Heart left ventricle (tissue), 16 donors: ENCODE measurements around the gene MAGEH1. TPM values are rescaled to one million over a fixed set of nuclear protein-coding genes. Genes with fewer than 3 reads are reported as not detected.
"Not testable (repeated sequence)": the region's sequence is repeated elsewhere in the genome, so short reads cannot be mapped to it uniquely, and the experiment has no call there.

ENCODE experiments used
- ATAC-seq, 4 donors: fragments of 200-7000 bp; cut with Tn5 transposase; one replicate each; pipeline ENCODE4 v1.9.1; 2020 to 2022; ENCODE audit warnings: moderate library complexity in 4 of 4, mild to moderate bottlenecking in 3 of 4, moderate number of reproducible peaks in 1 of 4
- DNase-seq, 5 donors: peaks; one replicate each; pipeline ENCODE4 v3.0.0-alpha.2; 2020
- H3K27ac ChIP-seq, 12 donors: fragments of 200-600 bp; sonication (generic) in 4 of 12; one replicate each; pipeline versions ENCODE4 v1.5.0 to v1.8.0; 2016 to 2022; ENCODE audit warnings: mild to moderate bottlenecking in 2 of 12
- H3K27me3 ChIP-seq, 9 donors: fragments of 200-600 bp; sonication (generic) in 2 of 9; one replicate each; pipeline versions ENCODE4 v1.5.1 to v1.8.0; 2016 to 2022; ENCODE audit warnings: mild to moderate bottlenecking in 3 of 9
- H3K36me3 ChIP-seq, 9 donors: fragments of 200-600 bp; sonication (generic) in 2 of 9; one replicate each; pipeline versions ENCODE4 v1.5.0 to v1.8.0; 2018 to 2022; ENCODE audit warnings: mild to moderate bottlenecking in 2 of 9
- H3K4me1 ChIP-seq, 12 donors: fragments of 200-600 bp; sonication (generic) in 4 of 12; one replicate each; pipeline versions ENCODE4 v1.5.0 to v1.8.0; 2016 to 2022; ENCODE audit warnings: mild to moderate bottlenecking in 3 of 12
- H3K4me3 ChIP-seq, 12 donors: fragments of 200-600 bp; sonication (generic) in 4 of 12; one replicate each; pipeline versions ENCODE4 v1.5.0 to v1.8.0; 2017 to 2022; ENCODE audit warnings: mild to moderate bottlenecking in 9 of 12, moderate library complexity in 4 of 12
- H3K9me3 ChIP-seq, 12 donors: fragments of 200-600 bp; sonication (generic) in 4 of 12; one replicate each; pipeline versions ENCODE4 v1.5.0 to v1.8.0; 2016 to 2022; ENCODE audit warnings: mild to moderate bottlenecking in 1 of 12
- CTCF ChIP-seq, 12 donors: fragments of 200-600 bp; sonication (generic) in 4 of 12; IDR thresholded peaks; one replicate each; pipeline versions ENCODE4 v1.5.0 to v1.8.0; 2018 to 2022; ENCODE audit warnings: antibody characterized with exemption in 12 of 12, mild to moderate bottlenecking in 5 of 12
- POLR2A ChIP-seq, 2 donors: fragments of 450-650 bp; IDR thresholded peaks; one replicate each; pipeline ENCODE4 v1.6.1; 2017; ENCODE audit warnings: antibody characterized with exemption in 2 of 2, mild to moderate bottlenecking in 2 of 2, moderate library complexity in 2 of 2
- WGBS, 4 donors: extraction: QIAGEN DNeasy Blood & Tissue Kit in 2 of 4; methylation state at CpG; one replicate each; pipeline versions ENCODE4 v1.1.5 to v1.1.7; 2013 to 2018; 5-methylcytosine and 5-hydroxymethylcytosine counted together
- intact Hi-C, 10 donors: fragments of 100-400 bp; cut with DNase I; formaldehyde crosslinking; loops; one replicate each; pipeline versions ENCODE4 v1.11.1 to v1.14.2; 2022
- polyA plus RNA-seq, 2 donors: library from polyadenylated mRNA; stranded (reverse); fragments of 200-250 nt; gene quantifications; one replicate each; pipeline ENCODE4 v1.2.3, GENCODE V29; 2013
- total RNA-seq, 9 donors: library from RNA; depleted of rRNA in 2 of 9; stranded (reverse); fragments of >200 nt in 2 of 9; fragmentation: NEBNext Ultra II Directional in 3 of 9; extraction: Animal tissue kit (Norgen Biotek cat#: 25700) in 3 of 9; gene quantifications; one replicate each; pipeline versions ENCODE4 v1.1.0 to v1.2.4, GENCODE V29; 2016 to 2023
- donor health status: ischemic (EF 13 %, LVEDD 7.1; RV severe dilation, severe dysfunction).
- donor health status: healthy with polysubstance abuse.
- donor health status: DM: no; HTN: yes; CAD: no.
- donor health status: DM: no; HTN: no; CAD: no.
- donor health status: ischemic (EF 25% LVEDD 6.9; RV normal size, moderate dysfunction).
- donor health status: ischemic (EF 25% LVEDD 5.7; RV mildly dilated, moderate dysfunction).
- donor health status: healthy.
- donor health status: DM: yes; HTN: yes; CAD: no.
- donor health status: ischemic (EF 35%, LVEDD 5.7; RV mildly dilated, moderate dysfunction).
- donor health status: nonischemic (EF 11% LVEDD 7.7; RV severe dilation, severe dysfunction).
- donor health status: DM: yes; HTN: yes; CAD: no.
- donor health status: PGD.
- donor health status: ischemic (EF 29% LVEDD 5.4; RV normal size, mild dysfunction).
- donor health status: nonischemic (EF 23%, LVEDD 6.1; RV moderate dilation, normal function).

MAGEH1 gene
- total and polyA plus RNA-seq, 11 donors = 6.0 to 27.6 (median 12.0) TPM

- DNase-seq = no peak
- WGBS, 4 donors = 15 to 59% (median 35%) methylated on average over 2 of the region's 2 CpGs
- intact Hi-C loops = no loop called here
- no peaks in the 10 kb centered on the region for H3K36me3 ChIP-seq
- no peaks in the 10 kb centered on the region for H3K9me3 ChIP-seq
- no peak for ATAC-seq
- H3K4me1 ChIP-seq = peaks cover 0 to 7% (median 4%) of the 10 kb centered on the region in 12 donors
- peak overlapping the region in 10 of 12 donors; percentile 51 to 94 (median 74) for H3K4me3 ChIP-seq
- peak overlapping the region in 9 of 12 donors; percentile 78 to 90 (median 82) for H3K27ac ChIP-seq
- no peak for TF ChIP-seq CTCF (IDR thresholded peaks at IDR 0.05)
- TF ChIP-seq POLR2A (IDR thresholded peaks at IDR 0.05) = no peak
- H3K27me3 ChIP-seq = no peaks in the 10 kb centered on the region
These were observed 786 bp upstream of the MAGEH1 start for GRCh38 chrX:55451141-55451540.

- peak overlapping the region in 11 of 12 donors; percentile 71 to 90 (median 82) for H3K27ac ChIP-seq
- peak overlapping the region; percentile 51 to 94 (median 70) for H3K4me3 ChIP-seq
- ATAC-seq = peak; percentile 68 to 77 (median 74)
- H3K4me1 ChIP-seq = peaks cover 0 to 7% (median 4%) of the 10 kb centered on the region in 12 donors
- intact Hi-C loops = no loop called here
- DNase-seq = no peak
- no peak for TF ChIP-seq CTCF (IDR thresholded peaks at IDR 0.05)
- TF ChIP-seq POLR2A (IDR thresholded peaks at IDR 0.05) = no peak
- no peaks in the 10 kb centered on the region for H3K27me3 ChIP-seq
- H3K9me3 ChIP-seq = no peaks in the 10 kb centered on the region
- H3K36me3 ChIP-seq = no peaks in the 10 kb centered on the region
- WGBS, 4 donors = 1 to 41% (median 14%) methylated on average over 11 of the region's 11 CpGs
These were observed 319 bp upstream of the MAGEH1 start for GRCh38 chrX:55451626-55451989.

GRCh38 chrX:55452833-55453124, 852 bp downstream of the MAGEH1 start:
- Histone ChIP-seq H3K27ac (peak overlapping the region in 8 of 12 donors; percentile 71 to 90 (median 84)), H3K9me3 (no peaks in the 10 kb centered on the region), H3K4me1 (peaks cover 0 to 7% (median 4%) of the 10 kb centered on the region in 12 donors), H3K4me3 (peak overlapping the region; percentile 51 to 94 (median 70)), H3K36me3 (no peaks in the 10 kb centered on the region), H3K27me3 (no peaks in the 10 kb centered on the region)
- DNase-seq = no peak
- intact Hi-C loops = no loop called here
- WGBS, 4 donors = 0 to 65% (median 32%) methylated on average over 8 to 9 of the region's 9 CpGs
- ATAC-seq = peak in 1 of 4 donors; percentile 3
- TF ChIP-seq CTCF (IDR thresholded peaks at IDR 0.05) = no peak
- TF ChIP-seq POLR2A (IDR thresholded peaks at IDR 0.05) = no peak

GRCh38 chrX:55455708-55456107, 3.8 kb downstream of the MAGEH1 start:
- H3K27ac ChIP-seq, H3K36me3 ChIP-seq, ATAC-seq, intact Hi-C loops, H3K4me1 ChIP-seq, H3K9me3 ChIP-seq, H3K27me3 ChIP-seq, DNase-seq, H3K4me3 ChIP-seq: not testable (repeated sequence)
- WGBS, 4 donors = no CpG with 5 or more reads among the region's 6 CpGs

- no CpG with 5 or more reads among the region's 5 CpGs for WGBS, 4 donors
- H3K4me1 ChIP-seq, H3K27me3 ChIP-seq, H3K36me3 ChIP-seq, ATAC-seq, H3K9me3 ChIP-seq, H3K4me3 ChIP-seq, intact Hi-C loops, H3K27ac ChIP-seq, DNase-seq: not testable (repeated sequence)
These were observed 7.5 kb downstream of the MAGEH1 start for GRCh38 chrX:55459426-55459825.

- H3K27me3 ChIP-seq, intact Hi-C loops, H3K27ac ChIP-seq, DNase-seq, H3K36me3 ChIP-seq, H3K4me3 ChIP-seq, H3K9me3 ChIP-seq, H3K4me1 ChIP-seq: not testable (repeated sequence)
- peak in 1 of 4 donors; percentile 32 for ATAC-seq
- no CpG with 5 or more reads among the region's 4 CpGs for WGBS, 4 donors
These were observed 8.0 kb downstream of the MAGEH1 start for GRCh38 chrX:55459926-55460325.

GRCh38 chrX:55464050-55464449, 12.1 kb downstream of the MAGEH1 start:
- DNase-seq, H3K27ac ChIP-seq, H3K27me3 ChIP-seq, H3K4me3 ChIP-seq, H3K9me3 ChIP-seq, H3K4me1 ChIP-seq, H3K36me3 ChIP-seq, intact Hi-C loops: not testable (repeated sequence)
- WGBS, 4 donors = no CpG with 5 or more reads among the region's 5 CpGs
- ATAC-seq = peak in 1 of 4 donors; percentile 42

- ATAC-seq, intact Hi-C loops: not testable (repeated sequence)
These were observed 13.2 kb downstream of the MAGEH1 start for GRCh38 chrX:55465108-55465507.

GRCh38 chrX:55465791-55466190, 13.9 kb downstream of the MAGEH1 start:
- H3K27me3 ChIP-seq, H3K27ac ChIP-seq, H3K9me3 ChIP-seq, H3K4me3 ChIP-seq, H3K36me3 ChIP-seq, DNase-seq, ATAC-seq, H3K4me1 ChIP-seq, intact Hi-C loops: not testable (repeated sequence)
- WGBS, 4 donors = no CpG with 5 or more reads among the region's 5 CpGs

More at GRCh38 chrX:55465108-55465507, 13.2 kb downstream of the MAGEH1 start:
- H3K27me3 ChIP-seq, H3K27ac ChIP-seq, H3K4me1 ChIP-seq, H3K4me3 ChIP-seq, H3K9me3 ChIP-seq, DNase-seq, H3K36me3 ChIP-seq: not testable (repeated sequence)
- no CpG with 5 or more reads among the region's 5 CpGs for WGBS, 4 donors
